ENCODE data around the gene GTPBP4.
A peak's percentile ranks its signal among the peaks of the same experiment; 100 is the strongest.

The GTPBP4 gene

DNA sequence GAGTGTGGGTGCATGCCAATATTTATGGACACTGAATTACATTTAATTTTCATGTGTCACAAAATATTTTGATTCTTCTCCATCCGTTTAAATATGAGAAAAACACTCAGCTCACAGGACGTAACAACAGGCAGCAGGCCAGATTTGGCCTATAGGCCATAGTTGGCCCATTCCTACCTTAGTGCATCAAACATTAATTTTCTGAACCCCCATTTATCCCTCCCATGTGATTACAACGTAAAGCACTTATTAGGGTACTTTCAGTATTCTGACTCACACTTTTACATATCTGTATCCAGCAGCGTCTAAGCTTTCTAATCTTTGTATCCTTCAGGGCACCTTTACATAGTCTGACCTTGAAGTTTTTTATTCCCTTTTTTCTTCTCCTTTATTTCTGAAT lies 56.7 kb downstream of the GTPBP4 start:
- H3K4me3 Mint-ChIP-seq, result peak overlapping the region; percentile 56
- peak overlapping the region; percentile 80 for H3K27ac Mint-ChIP-seq
- H3K9me3 Mint-ChIP-seq, result no peaks in the 10 kb centered on the region
- H3K36me3 Mint-ChIP-seq (ENCODE audit: low read depth), result peaks cover 56% of the 10 kb centered on the region
- peaks cover 44% of the 10 kb centered on the region for H3K4me1 Mint-ChIP-seq (ENCODE audit: low read depth)
- no peaks in the 10 kb centered on the region for H3K27me3 Mint-ChIP-seq

- H3K36me3 Mint-ChIP-seq (ENCODE audit: low read depth), result peaks cover 56% of the 10 kb centered on the region
- H3K9me3 Mint-ChIP-seq, result no peaks in the 10 kb centered on the region
These were observed 57.2 kb downstream of the GTPBP4 start for GRCh38 chr10:1045415-1045814.

DNA sequence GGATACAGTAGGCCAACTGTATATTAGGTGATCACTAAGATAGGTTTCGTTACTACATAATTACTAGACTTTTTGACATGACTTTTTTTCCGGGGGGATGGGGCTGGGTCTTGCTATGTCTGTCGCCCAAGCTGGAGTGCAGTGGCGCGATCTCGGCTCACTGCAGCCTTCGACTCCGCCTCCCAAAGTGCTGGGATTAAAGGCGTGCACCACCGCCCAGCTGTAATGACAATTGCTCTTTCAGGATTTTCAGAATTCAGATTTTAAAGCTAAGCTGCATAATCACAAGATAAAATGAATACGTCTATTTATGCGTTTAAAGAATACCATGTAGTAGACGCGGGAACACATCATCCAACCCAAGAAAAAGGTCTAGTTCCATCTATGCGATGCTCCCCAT lies 59.7 kb downstream of the GTPBP4 start:
- peaks cover 66% of the 10 kb centered on the region for H3K36me3 Mint-ChIP-seq (ENCODE audit: low read depth)
- H3K9me3 Mint-ChIP-seq, result no peaks in the 10 kb centered on the region
- peak overlapping the region; percentile 98 for H3K4me3 Mint-ChIP-seq
- H3K4me1 Mint-ChIP-seq (ENCODE audit: low read depth), result peaks cover 73% of the 10 kb centered on the region
- H3K27ac Mint-ChIP-seq, result peak overlapping the region; percentile 97
- H3K27me3 Mint-ChIP-seq, result no peaks in the 10 kb centered on the region

More at GRCh38 chr10:1045415-1045814, 57.2 kb downstream of the GTPBP4 start:
- Mint-ChIP-seq H3K4me1 (ENCODE audit: low read depth) (peaks cover 48% of the 10 kb centered on the region), H3K4me3 (peak overlapping the region; percentile 56), H3K27ac (peak overlapping the region; percentile 80), H3K27me3 (no peaks in the 10 kb centered on the region)

- Mint-ChIP-seq H3K36me3 (ENCODE audit: low read depth) (peaks cover 66% of the 10 kb centered on the region), H3K27ac (peak overlapping the region; percentile 97)
These were observed 60.1 kb downstream of the GTPBP4 start for GRCh38 chr10:1048349-1048731.

DNA sequence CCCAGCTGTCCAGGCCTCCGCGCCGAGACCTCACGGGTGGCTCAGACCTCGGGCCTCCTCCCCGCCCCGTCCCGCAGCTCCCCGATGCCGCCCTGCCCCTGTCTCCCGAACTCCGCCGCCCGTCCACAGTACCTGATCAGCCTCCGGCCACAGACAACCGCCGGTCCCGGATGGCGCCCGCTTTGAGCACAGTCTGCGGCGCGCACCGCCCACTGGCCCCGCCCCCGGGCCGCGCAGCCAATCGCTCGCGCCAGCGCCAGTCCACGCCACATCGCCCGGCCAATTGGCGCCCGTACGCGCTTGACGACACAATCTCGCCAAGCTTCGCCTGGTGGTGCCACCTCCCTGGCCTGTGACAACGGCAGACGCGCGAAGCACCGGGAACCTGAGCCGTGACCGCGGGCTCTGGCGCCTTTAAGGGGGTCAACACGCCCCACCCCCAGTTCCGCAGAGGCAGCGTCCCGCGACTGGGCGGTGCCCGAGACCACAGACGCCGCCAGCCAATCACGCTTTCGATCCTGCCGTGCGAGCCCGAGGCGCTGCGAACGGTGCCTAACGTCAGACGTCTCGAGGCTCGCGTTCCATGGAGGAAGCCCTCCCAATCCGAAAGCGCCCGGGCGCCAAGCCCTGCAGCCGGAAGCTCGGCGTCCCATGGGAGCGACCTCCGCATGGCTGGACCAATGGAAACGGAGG lies 60.6 kb downstream of the GTPBP4 start, which contains the start of gene IDI1:
Gene IDI1 (minus strand): TSS at position 388 of the 693 bp plus-strand sequence. CDS start 116 bp downstream, at position 272.
- Mint-ChIP-seq H3K36me3 (ENCODE audit: low read depth) (peaks cover 69% of the 10 kb centered on the region), H3K27me3 (no peaks in the 10 kb centered on the region), H3K27ac (peak within 1 kb of the TSS; percentile 97), H3K4me1 (ENCODE audit: low read depth) (peaks cover 73% of the 10 kb centered on the region), H3K4me3 (peak within 1 kb of the TSS; percentile 98), H3K9me3 (no peaks in the 10 kb centered on the region)

More at GRCh38 chr10:1048349-1048731, 60.1 kb downstream of the GTPBP4 start:
- Mint-ChIP-seq H3K4me1 (ENCODE audit: low read depth) (peaks cover 73% of the 10 kb centered on the region), H3K9me3 (no peaks in the 10 kb centered on the region), H3K27me3 (no peaks in the 10 kb centered on the region), H3K4me3 (peak overlapping the region; percentile 98)

GRCh38 chr10:1049425-1049958 lies 61.3 kb downstream of the GTPBP4 start:
- Mint-ChIP-seq H3K9me3 (no peaks in the 10 kb centered on the region), H3K27me3 (no peaks in the 10 kb centered on the region), H3K4me1 (ENCODE audit: low read depth) (peaks cover 73% of the 10 kb centered on the region), H3K36me3 (ENCODE audit: low read depth) (peaks cover 67% of the 10 kb centered on the region), H3K27ac (peak overlapping the region; percentile 97), H3K4me3 (peak overlapping the region; percentile 98)

GRCh38 chr10:1050145-1050544 lies 61.9 kb downstream of the GTPBP4 start:
- Mint-ChIP-seq H3K9me3 (no peaks in the 10 kb centered on the region), H3K4me1 (ENCODE audit: low read depth) (peaks cover 73% of the 10 kb centered on the region), H3K27ac (peak overlapping the region; percentile 97), H3K27me3 (no peaks in the 10 kb centered on the region), H3K36me3 (ENCODE audit: low read depth) (peaks cover 61% of the 10 kb centered on the region), H3K4me3 (peak overlapping the region; percentile 98)

DNA sequence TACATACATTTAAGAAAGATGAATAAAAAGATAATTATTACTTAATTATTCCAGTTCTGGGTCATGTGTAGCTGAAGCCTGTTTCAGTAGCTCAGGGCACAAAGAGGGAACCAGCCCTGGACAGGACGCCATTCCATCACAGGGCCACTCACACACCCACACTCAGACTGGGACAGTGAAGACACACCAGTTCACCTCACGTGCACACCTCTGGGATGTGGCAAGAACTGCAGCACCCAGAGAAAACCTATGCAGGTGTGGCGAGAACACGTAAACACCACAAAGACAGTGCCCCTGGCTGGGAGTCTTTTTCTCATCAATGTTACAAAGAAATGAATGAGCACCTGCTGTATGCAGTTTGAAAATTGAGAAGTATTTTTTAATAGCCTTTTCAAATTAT lies 62.3 kb downstream of the GTPBP4 start:
- Mint-ChIP-seq H3K27me3 (no peaks in the 10 kb centered on the region), H3K9me3 (no peaks in the 10 kb centered on the region), H3K4me1 (ENCODE audit: low read depth) (peaks cover 72% of the 10 kb centered on the region), H3K27ac (peak overlapping the region; percentile 61), H3K36me3 (ENCODE audit: low read depth) (peaks cover 56% of the 10 kb centered on the region), H3K4me3 (peak overlapping the region; percentile 98)

DNA sequence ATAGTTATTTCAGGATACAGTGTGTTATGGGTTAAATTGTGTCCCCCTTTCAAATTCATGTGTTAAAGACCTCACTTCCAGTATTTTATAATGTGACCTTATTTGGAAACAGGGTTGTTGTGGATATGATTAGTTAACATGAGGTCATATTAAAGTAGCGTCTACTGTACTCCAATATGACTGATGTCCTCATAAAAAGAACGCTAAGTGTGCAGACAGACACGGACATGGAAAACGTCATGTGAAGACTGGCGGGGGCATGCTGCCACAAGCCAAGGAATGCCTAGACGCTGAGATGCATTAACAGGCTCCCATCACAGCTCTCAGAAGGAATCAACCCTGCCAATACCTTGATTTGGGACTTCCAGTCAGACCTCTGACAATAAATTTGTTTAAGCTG lies 66.5 kb downstream of the GTPBP4 start:
- Mint-ChIP-seq H3K27ac (peak overlapping the region; percentile 37), H3K36me3 (ENCODE audit: low read depth) (peaks cover 46% of the 10 kb centered on the region), H3K4me1 (ENCODE audit: low read depth) (peaks cover 80% of the 10 kb centered on the region), H3K27me3 (no peaks in the 10 kb centered on the region), H3K4me3 (peak overlapping the region; percentile 94), H3K9me3 (no peaks in the 10 kb centered on the region)

DNA sequence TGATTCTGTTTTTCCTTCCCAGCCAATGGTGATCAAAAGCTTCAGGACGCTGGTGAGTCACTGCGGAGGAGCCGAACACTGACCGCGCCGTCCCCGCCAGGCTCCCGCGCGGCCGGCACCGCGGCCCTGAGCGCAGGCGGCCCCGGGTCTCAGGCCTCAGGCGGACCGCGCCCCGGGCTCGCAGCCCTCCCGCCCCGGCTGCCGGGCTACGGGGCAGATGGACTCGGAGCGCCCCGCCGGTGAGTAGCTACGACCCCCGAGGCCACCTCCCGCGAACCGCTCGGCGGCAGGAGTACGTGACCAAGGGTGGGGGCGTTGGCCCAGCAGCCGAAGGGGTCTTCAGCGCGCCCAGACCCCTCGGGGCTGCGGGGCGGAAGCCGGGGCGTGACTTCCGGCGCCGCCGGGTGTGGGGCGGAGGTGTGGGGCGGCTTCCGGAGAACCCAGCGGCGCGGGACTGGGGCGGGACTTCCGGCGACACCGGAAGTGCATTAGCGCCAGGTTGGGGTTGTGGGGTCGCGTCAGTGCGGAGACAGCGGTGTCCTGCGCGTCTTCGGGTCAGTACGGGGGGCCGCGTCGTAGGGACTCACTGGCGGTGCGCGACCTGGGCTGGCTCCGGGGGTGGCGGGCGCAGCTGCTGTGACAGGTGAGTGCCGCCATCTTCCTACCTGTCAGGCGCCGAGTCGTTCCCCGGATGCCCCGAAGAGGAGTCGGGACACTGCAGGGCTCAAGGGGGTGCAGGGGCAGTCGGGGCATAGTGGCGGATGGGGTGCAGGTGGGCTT lies 68.3 kb downstream of the GTPBP4 start, which contains the start of gene WDR37:
Gene WDR37 (plus strand): TSS at position 60 of the 780 bp plus-strand sequence. CDS start 15,771 bp downstream, outside the sequence.
- H3K27me3 Mint-ChIP-seq, result no peaks in the 10 kb centered on the region
- no peaks in the 10 kb centered on the region for H3K9me3 Mint-ChIP-seq
- H3K4me3 Mint-ChIP-seq, result peak within 1 kb of the TSS; percentile 94
- peaks cover 83% of the 10 kb centered on the region for H3K4me1 Mint-ChIP-seq (ENCODE audit: low read depth)
- peak within 1 kb of the TSS; percentile 93 for H3K27ac Mint-ChIP-seq
- H3K36me3 Mint-ChIP-seq (ENCODE audit: low read depth), result peaks cover 27% of the 10 kb centered on the region

DNA sequence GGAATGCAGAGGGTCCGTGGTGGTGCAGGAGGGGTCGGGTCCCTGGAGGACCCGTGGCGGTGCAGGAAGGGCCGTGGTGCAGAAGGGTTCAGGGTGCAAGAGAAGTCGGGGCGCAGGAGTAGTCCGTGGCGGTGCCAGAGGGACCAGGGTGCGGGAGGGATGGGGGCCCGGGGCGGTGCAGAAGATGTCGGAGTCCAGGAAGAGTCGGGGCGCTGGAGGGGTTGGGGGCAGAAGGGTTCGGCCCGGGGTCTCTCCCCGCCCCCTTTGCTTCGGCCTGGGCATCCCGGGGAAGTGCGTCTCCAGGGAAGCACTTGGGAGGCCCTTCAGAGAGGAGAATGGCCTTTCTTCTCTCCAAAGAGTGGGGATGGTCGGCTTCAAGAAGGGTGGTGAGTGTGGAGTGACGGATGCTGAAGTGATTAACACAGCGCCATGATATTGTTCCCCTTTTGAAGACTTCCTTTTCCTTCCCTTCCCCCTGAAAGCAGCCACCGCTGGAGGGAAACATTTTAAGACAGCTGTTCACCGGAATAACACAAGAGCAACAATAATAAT lies 68.9 kb downstream of the GTPBP4 start:
- Mint-ChIP-seq H3K27me3 (no peaks in the 10 kb centered on the region), H3K9me3 (no peaks in the 10 kb centered on the region), H3K4me3 (peak overlapping the region; percentile 94), H3K36me3 (ENCODE audit: low read depth) (peaks cover 26% of the 10 kb centered on the region), H3K4me1 (ENCODE audit: low read depth) (peaks cover 83% of the 10 kb centered on the region), H3K27ac (peak overlapping the region; percentile 85)

DNA sequence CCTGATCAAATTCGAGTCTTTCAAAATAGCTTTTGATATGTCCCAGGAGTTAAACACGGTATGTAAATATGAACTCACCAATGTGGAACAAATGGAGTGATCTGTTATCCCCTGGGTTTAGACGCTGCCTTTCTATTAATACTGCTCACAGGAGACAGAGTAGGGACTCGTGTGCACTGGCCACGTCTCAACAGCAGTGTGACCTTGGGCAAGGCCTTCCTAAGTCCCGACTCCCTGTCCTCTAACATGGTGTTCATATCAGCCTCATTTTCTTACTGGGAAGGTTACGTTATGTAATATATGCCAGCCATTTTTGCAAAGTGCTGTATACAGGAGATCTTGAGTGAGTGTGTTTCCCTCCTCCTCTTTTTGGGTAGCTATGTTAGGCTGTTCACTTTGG lies 69.8 kb downstream of the GTPBP4 start:
- peak overlapping the region; percentile 85 for H3K27ac Mint-ChIP-seq
- no peaks in the 10 kb centered on the region for H3K9me3 Mint-ChIP-seq
- no peaks in the 10 kb centered on the region for H3K27me3 Mint-ChIP-seq
- H3K36me3 Mint-ChIP-seq (ENCODE audit: low read depth), result peaks cover 19% of the 10 kb centered on the region
- H3K4me1 Mint-ChIP-seq (ENCODE audit: low read depth), result peaks cover 83% of the 10 kb centered on the region
- H3K4me3 Mint-ChIP-seq, result peak overlapping the region; percentile 94

DNA sequence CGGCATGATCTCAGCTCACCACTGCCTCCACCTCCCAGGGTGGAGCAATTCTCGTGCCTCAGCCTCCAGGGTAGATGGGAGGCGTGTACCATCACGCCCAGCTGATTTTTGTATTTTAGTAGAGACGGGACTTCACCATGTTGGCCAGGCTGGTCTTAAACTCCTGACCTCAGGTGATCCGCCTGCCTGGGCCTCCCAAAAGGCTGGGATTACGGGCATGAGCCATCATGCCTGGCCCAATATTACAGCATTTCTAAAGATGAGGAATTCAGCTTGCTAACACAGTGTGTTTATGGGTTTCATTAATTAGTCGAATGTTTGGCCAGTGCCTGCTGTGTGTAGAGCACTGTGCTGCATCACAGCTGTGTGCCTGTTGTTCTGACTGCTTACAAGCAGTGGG lies 71.7 kb downstream of the GTPBP4 start:
- H3K27me3 Mint-ChIP-seq, result no peaks in the 10 kb centered on the region
- H3K4me1 Mint-ChIP-seq (ENCODE audit: low read depth), result peaks cover 84% of the 10 kb centered on the region
- H3K27ac Mint-ChIP-seq, result peak overlapping the region; percentile 83
- H3K36me3 Mint-ChIP-seq (ENCODE audit: low read depth), result peaks cover 16% of the 10 kb centered on the region
- H3K9me3 Mint-ChIP-seq, result no peaks in the 10 kb centered on the region
- no peak overlapping the region for H3K4me3 Mint-ChIP-seq

DNA sequence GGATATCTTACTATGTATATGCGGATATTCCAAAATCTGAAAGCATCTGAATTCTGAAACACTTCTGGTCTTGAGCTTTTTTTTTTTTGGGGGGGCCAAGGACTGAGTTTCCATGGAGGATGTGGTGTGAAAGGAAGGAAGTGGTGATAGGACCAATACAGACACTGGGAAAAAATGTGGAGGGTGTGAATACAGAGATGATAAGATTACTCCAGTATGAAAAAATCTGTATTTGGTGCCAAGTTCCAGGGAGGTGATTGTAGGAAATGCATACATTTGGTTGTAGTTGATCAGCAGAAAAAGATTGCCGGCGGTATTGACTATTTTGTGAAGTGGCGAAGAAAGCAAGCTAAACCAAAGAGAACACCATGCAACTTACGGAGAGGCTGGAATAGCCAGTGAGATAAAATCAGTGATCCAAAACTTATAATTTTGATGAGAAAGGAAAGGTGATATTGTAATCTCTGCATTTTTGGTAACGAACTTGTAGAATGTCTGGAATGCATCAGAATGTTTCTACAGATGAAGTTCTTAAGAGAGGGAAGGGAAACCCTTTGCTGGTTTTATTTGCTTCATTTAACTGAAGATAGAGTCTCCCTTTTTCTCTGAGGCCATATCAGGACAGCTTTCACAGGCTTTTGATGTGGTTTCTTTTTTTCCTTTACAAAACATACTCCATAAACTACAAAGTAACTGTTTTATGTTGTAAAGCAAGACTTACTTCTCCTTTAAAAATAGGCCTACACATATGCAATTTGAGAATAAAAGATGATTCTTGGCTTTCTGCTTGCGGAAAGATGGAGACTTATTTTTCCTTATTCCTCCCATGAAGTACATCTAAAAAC lies 73.9 kb downstream of the GTPBP4 start:
- Mint-ChIP-seq H3K4me1 (ENCODE audit: low read depth) (peaks cover 93% of the 10 kb centered on the region), H3K4me3 (peak overlapping the region; percentile 58), H3K27me3 (no peaks in the 10 kb centered on the region), H3K27ac (peak overlapping the region; percentile 90), H3K36me3 (ENCODE audit: low read depth) (peaks cover 16% of the 10 kb centered on the region), H3K9me3 (no peaks in the 10 kb centered on the region)

Measured in stimulated activated naive CD8-positive, alpha-beta T cell treated with anti-CD3 and anti-CD28 coated beads, Interleukin-15, Interleukin-2, amounts not matched to agents 100 ng/mL and 50 ng/mL, for 24 hours (primary cell).